K562 (cell line): ENCODE measurements around the gene TFB2M. TPM values are rescaled to one million over a fixed set of nuclear protein-coding genes. Genes with fewer than 3 reads are reported as not detected.

Experiments used
- ATAC-seq: fragments of 200-7000 bp; cut with Tn5 transposase; 3 replicates; pipeline ENCODE4 v1.9.1; 2020; ENCODE audit warnings: moderate library complexity
- BruUV-seq: library from RNA; stranded (reverse); fragments of 400-500 nt; replicated peaks from 2 replicates; lab custom pipeline; 2021; lab: Mats Ljungman, UMichigan
- CTCF ChIA-PET: fragments of 300-600 bp; formaldehyde crosslinking; extraction: SDS; loops from one replicate; lab custom pipeline; 2021; ENCODE audit warnings: low intra/inter-chr PET ratio; lab: Yijun Ruan, JAX
- POLR2A ChIA-PET: fragments of 300-600, 350-650 bp; sonication (Branson Sonifier 250); formaldehyde crosslinking; extraction: SDS; loops from one replicate; lab custom pipeline; 2021; ENCODE audit warnings: antibody characterized with exemption, inconsistent platforms; lab: Yijun Ruan, JAX
- DNase-seq, 4 experiments: peaks; one replicate each; pipeline versions ENCODE4 v3.0.0 to v3.0.0-alpha.2; 2011 to 2018; ENCODE audit warnings: low spot score in 3 of 4, mixed read lengths in 3 of 4; ENCODE audit errors: extremely low read depth in 1 of 4
- FAIRE-seq: peaks from 2 replicates; lab custom pipeline; 2011; peaks lifted over from hg19 to GRCh38; lab: Jason Lieb, UNC
- H2AFZ ChIP-seq: 2 replicates; pipeline ENCODE4 v1.6.0; 2011; ENCODE audit warnings: low read depth, low read length, control low read depth, inconsistent platforms
- H3K27ac ChIP-seq: fragments of 200-600 bp; 3 replicates; pipeline ENCODE4 v1.8.0; 2011; ENCODE audit warnings: low read depth, mild to moderate bottlenecking, control low read depth, inconsistent platforms, low read length, moderate library complexity, mixed read lengths; ENCODE audit errors: extremely low read depth
- H3K27me3 ChIP-seq, 2 experiments: fragments of 300-600 bp in 1 of 2; 2 replicates in 1 of 2; 3 replicates in 1 of 2; pipeline versions ENCODE4 v1.6.0 to v1.8.0; 2011; ENCODE audit warnings: inconsistent platforms in 2 of 2, low read length in 2 of 2, mild to moderate bottlenecking in 1 of 2, mixed read lengths in 1 of 2, moderate library complexity in 1 of 2; ENCODE audit not compliant: control insufficient read depth in 2 of 2, insufficient read depth in 2 of 2
- H3K36me3 ChIP-seq: fragments of 300-600 bp; 3 replicates; pipeline ENCODE4 v1.8.0; 2011; ENCODE audit warnings: mild to moderate bottlenecking, low read length, inconsistent platforms; ENCODE audit not compliant: control insufficient read depth, insufficient read depth
- H3K4me1 ChIP-seq, 2 experiments: fragments of 200-600 bp in 1 of 2; replicated peaks in 1 of 2; 2 replicates in 1 of 2; 3 replicates in 1 of 2; pipeline versions ENCODE4 v1.5.1 to v1.8.0; 2011; ENCODE audit warnings: inconsistent platforms in 2 of 2, low read length in 2 of 2, mild to moderate bottlenecking in 1 of 2, mixed read lengths in 1 of 2, moderate library complexity in 1 of 2; ENCODE audit not compliant: control insufficient read depth in 2 of 2, insufficient read depth in 2 of 2
- H3K4me2 ChIP-seq: 2 replicates; pipeline ENCODE4 v1.6.1; 2011; ENCODE audit warnings: low read length, control low read depth, inconsistent platforms, mixed read lengths; ENCODE audit not compliant: insufficient read depth
- H3K4me3 ChIP-seq: fragments of 200-600 bp; sonication (generic), shearing (Covaris generic); 2 replicates; pipeline ENCODE4 v1.5.1; 2016; ENCODE audit warnings: control low read depth, inconsistent platforms
- H3K79me2 ChIP-seq: fragments of 200-600 bp; 3 replicates; pipeline ENCODE4 v1.8.0; 2011; ENCODE audit warnings: low read length, inconsistent platforms; ENCODE audit not compliant: control insufficient read depth, insufficient read depth
- H3K9ac ChIP-seq, 2 experiments: 2 replicates each; pipeline versions ENCODE4 v1.6.0 to v1.6.1; 2011; ENCODE audit warnings: low read depth in 2 of 2, low read length in 2 of 2, control low read depth in 1 of 2, inconsistent platforms in 1 of 2, mild to moderate bottlenecking in 1 of 2, mixed read lengths in 1 of 2; ENCODE audit not compliant: insufficient read depth in 1 of 2
- H3K9me1 ChIP-seq: one replicate; pipeline ENCODE4 v1.6.0; 2011; ENCODE audit warnings: inconsistent platforms, mild to moderate bottlenecking, low read length, moderate library complexity; ENCODE audit not compliant: control insufficient read depth, insufficient read depth
- H3K9me3 ChIP-seq: replicated peaks from 2 replicates; pipeline ENCODE4 v1.5.1; 2011; ENCODE audit warnings: low read depth, low read length, inconsistent platforms; ENCODE audit not compliant: control insufficient read depth, insufficient read depth
- H4K20me1 ChIP-seq: replicated peaks from 2 replicates; pipeline ENCODE4 v1.6.1; 2011; ENCODE audit warnings: low read length, inconsistent platforms, mixed read lengths; ENCODE audit not compliant: control insufficient read depth, insufficient read depth
- CAMTA2 ChIP-seq: fragments of 250-450 bp; sonication (Bioruptor Pico); conservative IDR thresholded peaks from 2 replicates; pipeline ENCODE4 v1.5.1; 2022
- CBX1 ChIP-seq: sonication (generic); IDR thresholded peaks from 2 replicates; pipeline ENCODE4 v1.6.1; 2016; ENCODE audit warnings: antibody characterized with exemption, low read depth, mild to moderate bottlenecking
- FOXP4 ChIP-seq: sonication (generic); formaldehyde crosslinking; IDR thresholded peaks from 2 replicates; pipeline ENCODE4 v1.8.0; 2022; ENCODE audit warnings: mild to moderate bottlenecking, missing genetic modification reagents, borderline replicate concordance
- HNRNPH1 ChIP-seq: fragments of 200-400 bp; formaldehyde crosslinking; optimal IDR thresholded peaks from 2 replicates; pipeline ENCODE3; 2017; ENCODE audit warnings: low read depth, mild to moderate bottlenecking, low read length, moderate library complexity
- MEF2A ChIP-seq: IDR thresholded peaks from 2 replicates; pipeline ENCODE4 v1.6.1; 2011; ENCODE audit warnings: low read depth, mild to moderate bottlenecking, low read length, moderate library complexity; ENCODE audit not compliant: control insufficient read depth
- PML ChIP-seq: IDR thresholded peaks from 2 replicates; pipeline ENCODE4 v1.6.1; 2012; ENCODE audit warnings: low read length, inconsistent platforms
- SNIP1 ChIP-seq: fragments of 450-650 bp; IDR thresholded peaks from 2 replicates; pipeline ENCODE4 v1.7.1; 2017; ENCODE audit warnings: low read depth, mild to moderate bottlenecking
- SREBF2 ChIP-seq: sonication (generic); formaldehyde crosslinking; IDR thresholded peaks from 2 replicates; pipeline ENCODE4 v1.4.0; 2020; ENCODE audit warnings: mild to moderate bottlenecking, missing genetic modification reagents
- TARDBP ChIP-seq: fragments of 450-650 bp; IDR thresholded peaks from 2 replicates; pipeline ENCODE4 v1.6.1; 2016
- USF2 ChIP-seq: sonication (generic); formaldehyde crosslinking; IDR thresholded peaks from 2 replicates; pipeline ENCODE4 v1.5.0; 2020; ENCODE audit warnings: missing genetic modification reagents
- ZNF165 ChIP-seq: fragments of 250-450 bp; sonication (Bioruptor Pico); IDR thresholded peaks from 2 replicates; pipeline ENCODE4 v1.4.0; 2020; ENCODE audit warnings: borderline replicate concordance
- ZNF717 ChIP-seq: fragments of 250-450 bp; sonication (Bioruptor Pico); IDR thresholded peaks from 2 replicates; pipeline ENCODE4 v1.5.0; 2021
- ZNF764 ChIP-seq: fragments of 250-450 bp; sonication (Bioruptor Pico); IDR thresholded peaks from 2 replicates; pipeline ENCODE4 v1.4.0; 2020; ENCODE audit warnings: low read depth, mild to moderate bottlenecking, moderate library complexity
- ZNF778 ChIP-seq: fragments of 450-650 bp; formaldehyde crosslinking; IDR thresholded peaks from 2 replicates; pipeline ENCODE4 v1.4.0; 2020; ENCODE audit warnings: mild to moderate bottlenecking, moderate library complexity
- in situ Hi-C: fragments of 300-500 bp; cut with MboI; formaldehyde crosslinking; loops from 4 replicates; pipeline ENCODE4 v1.15.0; 2018; ENCODE audit warnings: inconsistent platforms, mixed read lengths
- intact Hi-C: fragments of 100-400 bp; cut with micrococcal nuclease; formaldehyde crosslinking; loops from 2 replicates; pipeline ENCODE4 v1.14.2; 2022
- polyA plus RNA-seq, 8 experiments: library from polyadenylated mRNA; depleted of rRNA in 4 of 8; stranded (reverse) in 5 of 8; unstranded in 3 of 8; fragments of >200 nt; fragmentation: Nextera tagmentation in 2 of 8; fragmentation: Illumina TruSeq in 1 of 8; extraction: Ambion mirVana in 2 of 8; extraction: Trizol in 1 of 8; gene quantifications; 2 replicates each; pipeline versions ENCODE4 v1.2.1 to v1.2.3, GENCODE V29; 2011 to 2014; ENCODE audit warnings: inconsistent platforms in 1 of 8, missing spikeins in 1 of 8
- total RNA-seq, 7 experiments: library from RNA; depleted of rRNA in 6 of 7; stranded (reverse); fragments of >200 nt in 6 of 7; fragmentation: Illumina TruSeq in 2 of 7; extraction: Trizol in 2 of 7; gene quantifications; 2 replicates each; pipeline versions ENCODE4 v1.2.1 to v1.2.3, GENCODE V29; 2011 to 2021; ENCODE audit warnings: low replicate concordance in 1 of 7
- TF ChIP-seq, protein P1 (sequence below): sonication (generic); formaldehyde crosslinking; IDR thresholded peaks from 2 replicates; pipeline ENCODE4 v1.8.0; 2023; ENCODE audit warnings: mild to moderate bottlenecking, missing genetic modification reagents

Gene TFB2M
- total and polyA plus RNA-seq, 9 of the 15 experiments (the other 6 are each of a cell fraction or from before 2014, with no cell fraction given), result 55.1 to 162 (median 70.6) TPM

DNA sequence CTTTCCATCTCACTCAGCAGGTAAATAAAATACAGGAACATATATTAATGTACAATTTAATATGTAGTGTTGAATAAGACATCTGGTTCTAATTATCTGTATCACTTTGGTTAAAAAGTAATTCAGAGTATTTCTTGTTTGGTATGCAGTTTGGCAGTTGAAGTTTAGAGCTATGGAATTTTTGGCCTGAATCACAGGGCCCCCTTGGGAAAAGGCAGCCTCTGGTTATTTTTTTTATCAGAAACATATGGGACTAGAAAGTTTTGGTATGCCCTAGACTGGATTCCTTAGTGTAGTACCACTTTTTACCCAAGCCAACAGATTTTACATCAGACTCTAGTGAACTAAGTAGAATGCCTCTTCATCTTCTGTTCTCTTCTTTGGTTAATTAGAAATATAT lies 26.6 kb upstream of the TFB2M start:
- Histone ChIP-seq H3K4me2 (no peak overlapping the region), H3K4me3 (no peak overlapping the region), H3K79me2 (peaks cover 85% of the 10 kb centered on the region)
- TSS peak; percentile 19 for BruUV-seq
- FAIRE-seq, result no peak
- no peak for TF ChIP-seq SNIP1
- TF ChIP-seq, protein P1, sequence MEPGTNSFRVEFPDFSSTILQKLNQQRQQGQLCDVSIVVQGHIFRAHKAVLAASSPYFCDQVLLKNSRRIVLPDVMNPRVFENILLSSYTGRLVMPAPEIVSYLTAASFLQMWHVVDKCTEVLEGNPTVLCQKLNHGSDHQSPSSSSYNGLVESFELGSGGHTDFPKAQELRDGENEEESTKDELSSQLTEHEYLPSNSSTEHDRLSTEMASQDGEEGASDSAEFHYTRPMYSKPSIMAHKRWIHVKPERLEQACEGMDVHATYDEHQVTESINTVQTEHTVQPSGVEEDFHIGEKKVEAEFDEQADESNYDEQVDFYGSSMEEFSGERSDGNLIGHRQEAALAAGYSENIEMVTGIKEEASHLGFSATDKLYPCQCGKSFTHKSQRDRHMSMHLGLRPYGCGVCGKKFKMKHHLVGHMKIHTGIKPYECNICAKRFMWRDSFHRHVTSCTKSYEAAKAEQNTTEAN, result no peak
- no peak for TF ChIP-seq FOXP4 (CRISPR knock-in tag)
- no peak for TF ChIP-seq CBX1
- TF ChIP-seq ZNF778 (CRISPR knock-in tag), result no peak
- no peak for TF ChIP-seq PML
- TF ChIP-seq USF2 (CRISPR knock-in tag), result no peak
- TF ChIP-seq CAMTA2 (CRISPR knock-in tag), result no peak
- no peak for TF ChIP-seq MEF2A
- TF ChIP-seq SREBF2 (CRISPR knock-in tag), result no peak
- no peak for TF ChIP-seq ZNF717 (CRISPR knock-in tag)
- TF ChIP-seq HNRNPH1, result no peak
- TF ChIP-seq ZNF165 (CRISPR knock-in tag), result no peak
- TF ChIP-seq TARDBP, result no peak
- TF ChIP-seq ZNF764 (CRISPR knock-in tag), result no peak
- TF ChIP-seq, all 486 proteins: peak for 0
- Histone ChIP-seq H2AFZ (no peak overlapping the region), H4K20me1 (no peaks in the 10 kb centered on the region), H3K27ac (no peak overlapping the region), H3K4me1 (peaks cover 0 to 5% of the 10 kb centered on the region in 2 experiments; a peak in 2 of 5 replicates), H3K27me3 (no peaks in the 10 kb centered on the region), H3K9me1 (no peaks in the 10 kb centered on the region), H3K9ac (no peak overlapping the region), H3K36me3 (peaks cover 65% of the 10 kb centered on the region), H3K9me3 (0 out of 2 replicates have a peak, but pooled peaks cover 2% of the 10 kb centered on the region)
- no peak for DNase-seq
- in situ Hi-C loops, result no loop called here
- ChIA-PET CTCF (no interaction called here), POLR2A (interaction anchor here (1.9 kb wide), 1 partner anchor 13 kb away, joined by 5 read pairs; no protein-coding TSS in a partner anchor)
- intact Hi-C loops, result no loop called here
- ATAC-seq, result no peak
